Spleen (tissue), 7 donors: ENCODE measurements around the gene CTNNA1.

Experiments
- POLR2A ChIP-seq, 3 donors: fragments of 450-650 bp; IDR thresholded peaks; one replicate each; pipeline ENCODE4 v1.5.1; 2017; ENCODE audit warnings: antibody characterized with exemption in 3 of 3, mild to moderate bottlenecking in 1 of 3
- TF ChIP-seq, protein P1 (sequence below), 11 experiments: fragments of 200-600 bp in 7 of 11; fragments of 450-650 bp in 4 of 11; sonication (generic) in 4 of 11; IDR thresholded peaks in 8 of 11; conservative IDR thresholded peaks in 3 of 11; 1 replicate in 7 of 11; 2 replicates in 4 of 11; pipeline versions ENCODE4 v1.4.0 to v1.8.0; 2016 to 2021; ENCODE audit warnings: antibody characterized with exemption in 11 of 11, inconsistent platforms in 4 of 11, mild to moderate bottlenecking in 1 of 11
- donor health status: DM: no; HTN: no; CAD: no; lungs with moderate emphysema.
- donor health status: DM: no; HTN: no; CAD: no.
- donor health status: DM: no; HTN: no; CAD: no.

- no peak for TF ChIP-seq POLR2A (IDR thresholded peaks at IDR 0.05)
- TF ChIP-seq, protein P1, sequence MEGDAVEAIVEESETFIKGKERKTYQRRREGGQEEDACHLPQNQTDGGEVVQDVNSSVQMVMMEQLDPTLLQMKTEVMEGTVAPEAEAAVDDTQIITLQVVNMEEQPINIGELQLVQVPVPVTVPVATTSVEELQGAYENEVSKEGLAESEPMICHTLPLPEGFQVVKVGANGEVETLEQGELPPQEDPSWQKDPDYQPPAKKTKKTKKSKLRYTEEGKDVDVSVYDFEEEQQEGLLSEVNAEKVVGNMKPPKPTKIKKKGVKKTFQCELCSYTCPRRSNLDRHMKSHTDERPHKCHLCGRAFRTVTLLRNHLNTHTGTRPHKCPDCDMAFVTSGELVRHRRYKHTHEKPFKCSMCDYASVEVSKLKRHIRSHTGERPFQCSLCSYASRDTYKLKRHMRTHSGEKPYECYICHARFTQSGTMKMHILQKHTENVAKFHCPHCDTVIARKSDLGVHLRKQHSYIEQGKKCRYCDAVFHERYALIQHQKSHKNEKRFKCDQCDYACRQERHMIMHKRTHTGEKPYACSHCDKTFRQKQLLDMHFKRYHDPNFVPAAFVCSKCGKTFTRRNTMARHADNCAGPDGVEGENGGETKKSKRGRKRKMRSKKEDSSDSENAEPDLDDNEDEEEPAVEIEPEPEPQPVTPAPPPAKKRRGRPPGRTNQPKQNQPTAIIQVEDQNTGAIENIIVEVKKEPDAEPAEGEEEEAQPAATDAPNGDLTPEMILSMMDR (IDR thresholded peaks at IDR 0.05 in 8 of 11, conservative IDR thresholded peaks at IDR 0.05 in 3 of 11) = no peak
Observed at GRCh38 chr5:138803285-138803684, 50.1 kb downstream of the CTNNA1 start.
